Cardiac muscle cell (in vitro differentiated cells and primary cell): ENCODE data around the gene ADK. TPM values are rescaled to one million over a fixed set of nuclear protein-coding genes. Genes with fewer than 3 reads are reported as not detected.

Source experiments
- DNase-seq, 2 donors: peaks; one replicate each; pipeline versions ENCODE4 v3.0.0 to v3.0.0-alpha.2; 2010 to 2017; ENCODE audit warnings: low read depth in 1 of 2, low spot score in 1 of 2
- H3K27ac ChIP-seq: fragments of 200-600 bp; sonication (generic); 2 replicates; pipeline ENCODE4 v1.5.1; 2016
- H3K27me3 ChIP-seq: fragments of 200-600 bp; sonication (generic); 2 replicates; pipeline ENCODE4 v1.6.0; 2016; ENCODE audit warnings: control low read depth
- H3K36me3 ChIP-seq: fragments of 200-600 bp; sonication (generic); 2 replicates; pipeline ENCODE4 v1.5.1; 2016; ENCODE audit warnings: control low read depth
- H3K4me1 ChIP-seq: fragments of 200-600 bp; sonication (generic); 2 replicates; pipeline ENCODE4 v1.8.1; 2017; ENCODE audit warnings: low read depth, mild to moderate bottlenecking, mixed run types
- H3K4me3 ChIP-seq: fragments of 200-600 bp; sonication (generic); 2 replicates; pipeline ENCODE4 v1.5.1; 2016; ENCODE audit warnings: mild to moderate bottlenecking
- H3K9me3 ChIP-seq: fragments of 200-600 bp; sonication (generic); 2 replicates; pipeline ENCODE4 v1.5.1; 2017; ENCODE audit warnings: low read depth, mild to moderate bottlenecking, control low read depth
- CTCF ChIP-seq: IDR thresholded peaks from 2 replicates; pipeline ENCODE4 v1.5.1; 2012; ENCODE audit warnings: low read depth, mild to moderate bottlenecking, low read length
- polyA plus RNA-seq: library from polyadenylated mRNA; unstranded; fragments of >200 nt; fragmentation: Nextera tagmentation; extraction: Ambion mirVana; gene quantifications from 2 replicates; pipeline ENCODE4 v1.2.1, GENCODE V29; 2016
- total RNA-seq: library from RNA; depleted of rRNA; stranded (reverse); fragments of >200 nt; gene quantifications from 2 replicates; pipeline ENCODE4 v1.2.3, GENCODE V29; 2016

ADK gene
- total and polyA plus RNA-seq, 2 experiments from 2014 or later, result 24.8 to 57.4 TPM

- H3K4me1 ChIP-seq, result no peaks in the 10 kb centered on the region
- DNase-seq, result no peak
- TF ChIP-seq CTCF, result no peak
- H3K9me3 ChIP-seq, result no peaks in the 10 kb centered on the region
- no peaks in the 10 kb centered on the region for H3K27me3 ChIP-seq
- peaks cover 6% of the 10 kb centered on the region for H3K36me3 ChIP-seq
- H3K27ac ChIP-seq, result no peak overlapping the region
- H3K4me3 ChIP-seq, result no peak overlapping the region
These were observed 48.3 kb downstream of the ADK start for GRCh38 chr10:74199315-74199714.

GRCh38 chr10:74202356-74202755 is 51.3 kb downstream of the ADK start:
- Histone ChIP-seq H3K27me3 (no peaks in the 10 kb centered on the region), H3K4me1 (no peaks in the 10 kb centered on the region), H3K4me3 (no peak overlapping the region), H3K9me3 (no peaks in the 10 kb centered on the region), H3K27ac (no peak overlapping the region), H3K36me3 (peaks cover 6% of the 10 kb centered on the region)
- no peak for DNase-seq
- TF ChIP-seq CTCF, result no peak

DNA sequence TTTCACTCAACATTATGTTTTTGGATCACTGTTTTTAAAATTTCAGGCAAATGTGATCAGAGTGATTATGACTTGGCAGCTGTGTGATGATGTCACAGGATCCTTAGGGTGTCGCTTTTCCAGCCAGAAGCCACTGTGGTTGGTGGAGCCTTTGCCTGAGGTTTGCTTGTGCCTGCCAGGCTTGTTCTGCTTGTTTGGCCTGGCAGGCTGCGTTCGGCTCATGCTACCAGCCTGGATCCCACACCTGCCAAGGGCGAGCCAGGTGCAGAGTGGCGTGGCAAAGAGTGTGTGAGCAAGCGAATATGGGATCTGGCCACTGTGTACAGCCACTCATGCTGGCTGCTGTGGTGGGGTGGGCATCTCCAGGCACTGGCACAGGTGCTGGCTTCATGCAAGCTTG is 55.7 kb downstream of the ADK start:
- Histone ChIP-seq H3K27me3 (no peaks in the 10 kb centered on the region), H3K36me3 (no peaks in the 10 kb centered on the region), H3K4me3 (no peak overlapping the region), H3K9me3 (no peaks in the 10 kb centered on the region), H3K4me1 (no peaks in the 10 kb centered on the region), H3K27ac (no peak overlapping the region)
- TF ChIP-seq CTCF, result no peak
- DNase-seq, result no peak

DNA sequence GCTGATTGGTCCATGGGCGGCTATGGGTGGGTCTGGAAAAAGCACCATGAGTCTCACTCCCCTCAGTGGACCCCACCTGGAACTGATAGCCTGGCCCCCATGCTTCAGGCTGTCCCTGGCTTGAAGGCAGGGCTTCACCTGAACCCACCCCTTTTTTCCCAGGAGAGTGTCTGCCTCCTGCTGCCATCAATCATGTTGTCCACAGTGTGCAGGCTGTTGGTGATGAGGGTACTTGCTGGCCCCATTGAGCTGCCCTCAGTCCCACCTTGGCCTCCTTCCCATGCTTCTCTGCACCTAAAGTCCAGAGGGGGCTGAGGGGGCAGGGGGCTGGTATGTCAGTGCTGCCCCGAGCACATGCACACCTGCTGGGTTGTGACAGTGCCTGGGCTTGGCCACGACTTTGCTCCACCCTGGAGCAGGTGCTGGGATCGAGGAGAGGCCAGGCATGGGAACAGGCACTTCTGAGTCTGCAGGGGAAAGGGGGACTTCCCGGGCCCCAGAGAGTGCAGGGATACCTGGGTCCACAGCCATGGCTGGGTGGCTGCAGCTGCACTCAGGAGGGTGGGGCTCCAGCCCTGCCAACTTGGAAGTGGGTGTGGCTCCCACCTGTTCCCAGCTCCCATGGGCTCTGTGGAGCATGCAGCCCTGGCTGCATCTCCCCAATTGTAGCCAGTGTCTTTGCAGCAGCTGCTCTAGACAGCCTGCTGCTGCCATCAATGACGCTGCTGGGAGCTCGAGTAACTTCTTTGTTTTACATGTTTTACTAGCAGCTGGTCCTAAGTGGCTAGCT is 56.9 kb downstream of the ADK start:
- Histone ChIP-seq H3K27me3 (no peaks in the 10 kb centered on the region), H3K36me3 (no peaks in the 10 kb centered on the region), H3K4me1 (no peaks in the 10 kb centered on the region), H3K9me3 (no peaks in the 10 kb centered on the region), H3K27ac (no peak overlapping the region), H3K4me3 (no peak overlapping the region)
- DNase-seq, result no peak
- TF ChIP-seq CTCF, result no peak

GRCh38 chr10:74208997-74209396 is 58.0 kb downstream of the ADK start:
- Histone ChIP-seq H3K27ac (no peak overlapping the region), H3K27me3 (no peaks in the 10 kb centered on the region), H3K4me3 (no peak overlapping the region), H3K36me3 (no peaks in the 10 kb centered on the region), H3K4me1 (no peaks in the 10 kb centered on the region), H3K9me3 (no peaks in the 10 kb centered on the region)
- no peak for TF ChIP-seq CTCF
- DNase-seq, result no peak
